ENCODE measurements around the gene LTBP3. TPM values are rescaled to one million over a fixed set of nuclear protein-coding genes. Genes with fewer than 3 reads are reported as not detected.

Gene LTBP3
- total RNA-seq, 1 experiment from 2014 or later: 10.6 TPM

DNA sequence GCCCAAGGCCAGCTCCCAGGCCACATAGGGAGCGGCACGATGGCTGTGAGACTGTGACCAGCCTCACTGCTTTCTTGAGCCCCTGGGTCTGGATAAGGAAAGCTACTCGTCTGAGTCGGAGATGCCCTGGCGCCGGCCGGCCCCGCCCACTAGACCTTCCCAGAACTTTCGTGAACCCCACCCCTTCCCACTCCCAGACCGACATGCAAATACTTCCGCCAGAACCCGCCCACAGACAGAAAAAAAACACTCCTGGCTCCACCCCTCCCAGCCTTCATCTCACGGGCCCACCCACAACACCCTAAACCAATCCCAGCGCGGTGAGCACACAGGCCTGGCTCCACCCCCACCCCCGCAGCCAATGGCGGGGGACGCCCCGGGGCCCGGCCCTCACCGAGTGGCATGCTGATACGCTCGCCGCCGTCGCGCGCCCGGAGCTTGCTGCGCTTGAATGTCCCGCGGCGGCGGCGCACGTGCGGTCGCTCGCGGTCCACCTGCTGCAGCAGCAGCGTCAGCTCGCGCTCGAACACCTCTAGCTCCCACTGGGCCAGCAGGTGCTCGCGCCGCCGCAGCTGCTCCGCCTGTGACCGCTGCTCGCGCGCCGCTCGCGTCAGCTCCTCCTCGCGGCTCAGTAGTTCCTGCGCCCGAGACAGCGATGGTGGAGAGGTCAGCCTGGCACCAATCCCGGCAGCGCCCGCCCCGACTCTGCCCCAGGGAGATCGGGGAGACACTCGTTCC lies 48.9 kb upstream of the LTBP3 start:
- H3K14ac ChIP-seq (ENCODE audit: insufficient read depth, low read length): peak overlapping the region; percentile 49
- H4K5ac ChIP-seq (ENCODE audit: insufficient read length, low read depth, low read length): no peak overlapping the region
- H3K79me2 ChIP-seq (ENCODE audit: insufficient read depth, low read length): no peaks in the 10 kb centered on the region
- no peak overlapping the region for H2AFZ ChIP-seq (ENCODE audit: low read length)
- H3K56ac ChIP-seq (ENCODE audit: insufficient read length, low read depth, low read length): no peak overlapping the region
- no peak overlapping the region for H2BK5ac ChIP-seq (ENCODE audit: insufficient read length, low read length)
- no peak overlapping the region for H3K18ac ChIP-seq (ENCODE audit: insufficient read length, low read depth, low read length)
- no peak overlapping the region for H3K27ac ChIP-seq (ENCODE audit: insufficient read length, low read depth, low read length)
- no peak overlapping the region for H2AK5ac ChIP-seq (ENCODE audit: insufficient read length, low read length)
- H2BK20ac ChIP-seq (ENCODE audit: low read depth, low read length, poor library complexity, severe bottlenecking): no peak overlapping the region
- no peak overlapping the region for H3K4ac ChIP-seq (ENCODE audit: low read depth, low read length)
- Mint-ChIP-seq H3K27me3 (ENCODE audit: low read depth) (peaks cover 1% of the 10 kb centered on the region; the same call in 1 of the 2 replicates), H3K9me3 (no peaks in the 10 kb centered on the region), H3K36me3 (ENCODE audit: insufficient read depth in 1 of 3, low read depth in 3 of 3) (peaks cover 11 to 59% (median 57%) of the 10 kb centered on the region in 3 experiments; a peak in 6 of 7 replicates), H3K4me3 (peak overlapping the region; percentile 55 to 81), H3K27ac (peak overlapping the region; percentile 57 to 79 (median 70); a peak in 5 of 7 replicates), H3K4me1 (peaks cover 9 to 20% of the 10 kb centered on the region in 2 experiments)
- no peak overlapping the region for H3K9ac ChIP-seq (ENCODE audit: extremely low read depth, insufficient read length, low read length)
- no peaks in the 10 kb centered on the region for H4K20me1 ChIP-seq (ENCODE audit: control insufficient read depth, insufficient read depth, insufficient read length)
- TF ChIP-seq, protein P1, sequence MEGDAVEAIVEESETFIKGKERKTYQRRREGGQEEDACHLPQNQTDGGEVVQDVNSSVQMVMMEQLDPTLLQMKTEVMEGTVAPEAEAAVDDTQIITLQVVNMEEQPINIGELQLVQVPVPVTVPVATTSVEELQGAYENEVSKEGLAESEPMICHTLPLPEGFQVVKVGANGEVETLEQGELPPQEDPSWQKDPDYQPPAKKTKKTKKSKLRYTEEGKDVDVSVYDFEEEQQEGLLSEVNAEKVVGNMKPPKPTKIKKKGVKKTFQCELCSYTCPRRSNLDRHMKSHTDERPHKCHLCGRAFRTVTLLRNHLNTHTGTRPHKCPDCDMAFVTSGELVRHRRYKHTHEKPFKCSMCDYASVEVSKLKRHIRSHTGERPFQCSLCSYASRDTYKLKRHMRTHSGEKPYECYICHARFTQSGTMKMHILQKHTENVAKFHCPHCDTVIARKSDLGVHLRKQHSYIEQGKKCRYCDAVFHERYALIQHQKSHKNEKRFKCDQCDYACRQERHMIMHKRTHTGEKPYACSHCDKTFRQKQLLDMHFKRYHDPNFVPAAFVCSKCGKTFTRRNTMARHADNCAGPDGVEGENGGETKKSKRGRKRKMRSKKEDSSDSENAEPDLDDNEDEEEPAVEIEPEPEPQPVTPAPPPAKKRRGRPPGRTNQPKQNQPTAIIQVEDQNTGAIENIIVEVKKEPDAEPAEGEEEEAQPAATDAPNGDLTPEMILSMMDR (conservative IDR thresholded peaks at IDR 0.05): no peak
- H3K23ac ChIP-seq (ENCODE audit: insufficient read length, low read depth, low read length): no peak overlapping the region
- DNase-seq: peak; percentile 99
- WGBS (ENCODE audit: extremely low coverage, insufficient read length, low lambda C conversion rate): no CpG with 5 or more reads among the region's 67 CpGs
- no peak overlapping the region for H2BK15ac ChIP-seq (ENCODE audit: low read depth, low read length)
- H2BK120ac ChIP-seq (ENCODE audit: low read depth, low read length, poor library complexity, severe bottlenecking): no peak overlapping the region
- peak overlapping the region; percentile 53 for H3K4me2 ChIP-seq (ENCODE audit: insufficient read depth, insufficient read length, low read length)
- H4K8ac ChIP-seq (replicated peaks; ENCODE audit: insufficient read length, low read depth, low read length): no peak overlapping the region
- H3K23me2 ChIP-seq (ENCODE audit: insufficient read length, low read depth, low read length, poor library complexity, severe bottlenecking): peaks cover 8% of the 10 kb centered on the region
- no peak overlapping the region for H4K91ac ChIP-seq (ENCODE audit: insufficient read length, low read depth, low read length)
- no peaks in the 10 kb centered on the region for H3K27me3 ChIP-seq (ENCODE audit: insufficient read depth, low read length)
- no peak overlapping the region for H3T11ph ChIP-seq (ENCODE audit: low read length)
- H3K4me1 ChIP-seq (ENCODE audit: insufficient read depth, low read length): no peaks in the 10 kb centered on the region; the same call in 1 of the 2 replicates
- no peaks in the 10 kb centered on the region for H3K79me1 ChIP-seq (ENCODE audit: insufficient read depth, low read depth, low read length, poor library complexity, severe bottlenecking)
- H3K9me3 ChIP-seq (ENCODE audit: control insufficient read depth, low read depth, low read length): no peaks in the 10 kb centered on the region
- H2BK12ac ChIP-seq (ENCODE audit: insufficient read length, low read depth, low read length): no peak overlapping the region

All from H9 (cell line).